22Rv1 (cell line): ENCODE results near the gene DHRS9.

Experiments
- ZFX ChIP-seq: fragments of 450-650 bp; IDR thresholded peaks from 2 replicates; pipeline ENCODE4 v1.6.1; 2017; ENCODE audit warnings: antibody characterized with exemption, borderline replicate concordance
- TF ChIP-seq, protein P1 (sequence below): fragments of 450-650 bp; IDR thresholded peaks from 2 replicates; pipeline ENCODE4 v1.5.1; 2017; ENCODE audit warnings: mild to moderate bottlenecking

DNA sequence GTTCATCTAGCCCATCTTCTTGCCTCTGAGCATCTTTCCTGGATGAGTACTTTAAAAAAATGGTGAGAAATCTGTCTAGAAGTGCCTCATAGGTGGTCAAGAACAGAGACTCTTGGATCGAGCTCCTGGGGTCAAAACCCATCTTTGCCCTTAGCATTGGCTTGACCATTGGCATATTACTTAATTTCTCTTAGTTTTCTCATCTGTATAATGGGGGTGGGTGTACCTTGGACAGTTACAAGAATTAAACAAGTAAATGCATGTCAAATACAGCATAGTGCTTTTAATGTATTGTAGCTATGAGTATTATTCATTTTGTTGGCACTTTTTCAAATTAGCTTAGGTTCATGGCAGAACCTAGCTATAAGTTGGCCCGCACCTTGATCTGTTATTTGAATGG lies 36.8 kb downstream of the DHRS9 start:
- TF ChIP-seq, protein P1, sequence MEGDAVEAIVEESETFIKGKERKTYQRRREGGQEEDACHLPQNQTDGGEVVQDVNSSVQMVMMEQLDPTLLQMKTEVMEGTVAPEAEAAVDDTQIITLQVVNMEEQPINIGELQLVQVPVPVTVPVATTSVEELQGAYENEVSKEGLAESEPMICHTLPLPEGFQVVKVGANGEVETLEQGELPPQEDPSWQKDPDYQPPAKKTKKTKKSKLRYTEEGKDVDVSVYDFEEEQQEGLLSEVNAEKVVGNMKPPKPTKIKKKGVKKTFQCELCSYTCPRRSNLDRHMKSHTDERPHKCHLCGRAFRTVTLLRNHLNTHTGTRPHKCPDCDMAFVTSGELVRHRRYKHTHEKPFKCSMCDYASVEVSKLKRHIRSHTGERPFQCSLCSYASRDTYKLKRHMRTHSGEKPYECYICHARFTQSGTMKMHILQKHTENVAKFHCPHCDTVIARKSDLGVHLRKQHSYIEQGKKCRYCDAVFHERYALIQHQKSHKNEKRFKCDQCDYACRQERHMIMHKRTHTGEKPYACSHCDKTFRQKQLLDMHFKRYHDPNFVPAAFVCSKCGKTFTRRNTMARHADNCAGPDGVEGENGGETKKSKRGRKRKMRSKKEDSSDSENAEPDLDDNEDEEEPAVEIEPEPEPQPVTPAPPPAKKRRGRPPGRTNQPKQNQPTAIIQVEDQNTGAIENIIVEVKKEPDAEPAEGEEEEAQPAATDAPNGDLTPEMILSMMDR: no peak
- TF ChIP-seq ZFX: no peak
